Left ventricle myocardium inferior (tissue), 1 donor: ENCODE data around the gene STRBP. TPM values are rescaled to one million over a fixed set of nuclear protein-coding genes. Genes with fewer than 3 reads are reported as not detected.

ENCODE experiments used
- DNase-seq: peaks from one replicate; pipeline ENCODE4 v3.0.0-alpha.2; 2020
- H3K27ac ChIP-seq: fragments of 200-600 bp; replicated peaks from 2 replicates; pipeline ENCODE4 v1.8.0; 2021
- H3K27me3 ChIP-seq: fragments of 200-600 bp; 2 replicates; pipeline ENCODE4 v1.8.0; 2021; ENCODE audit warnings: low read depth
- H3K36me3 ChIP-seq: fragments of 200-600 bp; 2 replicates; pipeline ENCODE4 v1.8.0; 2021
- H3K4me1 ChIP-seq: fragments of 200-600 bp; 2 replicates; pipeline ENCODE4 v1.8.0; 2021
- H3K4me3 ChIP-seq: fragments of 200-600 bp; 2 replicates; pipeline ENCODE4 v1.8.0; 2021; ENCODE audit warnings: mild to moderate bottlenecking, moderate library complexity
- H3K9me3 ChIP-seq: fragments of 200-600 bp; replicated peaks from 2 replicates; pipeline ENCODE4 v1.8.0; 2021
- intact Hi-C: fragments of 100-400 bp; cut with micrococcal nuclease; formaldehyde crosslinking; loops from one replicate; pipeline ENCODE4 v1.11.0; 2022
- total RNA-seq: library from RNA; stranded (reverse); fragmentation: NEBNext Ultra II Directional; extraction: Animal tissue kit (Norgen Biotek cat#: 25700); gene quantifications from one replicate; pipeline ENCODE4 v1.2.1, GENCODE V29; 2021
- TF ChIP-seq, protein P1 (sequence below): fragments of 200-600 bp; IDR thresholded peaks from 2 replicates; pipeline ENCODE4 v1.8.0; 2021; ENCODE audit warnings: antibody characterized with exemption, mild to moderate bottlenecking, borderline replicate concordance
- donor health status: DM: no; HTN: yes; CAD: no; lungs with severe emphysema.

Gene STRBP
- total RNA-seq, 1 donor from 2014 or later = 26.4 TPM

DNA sequence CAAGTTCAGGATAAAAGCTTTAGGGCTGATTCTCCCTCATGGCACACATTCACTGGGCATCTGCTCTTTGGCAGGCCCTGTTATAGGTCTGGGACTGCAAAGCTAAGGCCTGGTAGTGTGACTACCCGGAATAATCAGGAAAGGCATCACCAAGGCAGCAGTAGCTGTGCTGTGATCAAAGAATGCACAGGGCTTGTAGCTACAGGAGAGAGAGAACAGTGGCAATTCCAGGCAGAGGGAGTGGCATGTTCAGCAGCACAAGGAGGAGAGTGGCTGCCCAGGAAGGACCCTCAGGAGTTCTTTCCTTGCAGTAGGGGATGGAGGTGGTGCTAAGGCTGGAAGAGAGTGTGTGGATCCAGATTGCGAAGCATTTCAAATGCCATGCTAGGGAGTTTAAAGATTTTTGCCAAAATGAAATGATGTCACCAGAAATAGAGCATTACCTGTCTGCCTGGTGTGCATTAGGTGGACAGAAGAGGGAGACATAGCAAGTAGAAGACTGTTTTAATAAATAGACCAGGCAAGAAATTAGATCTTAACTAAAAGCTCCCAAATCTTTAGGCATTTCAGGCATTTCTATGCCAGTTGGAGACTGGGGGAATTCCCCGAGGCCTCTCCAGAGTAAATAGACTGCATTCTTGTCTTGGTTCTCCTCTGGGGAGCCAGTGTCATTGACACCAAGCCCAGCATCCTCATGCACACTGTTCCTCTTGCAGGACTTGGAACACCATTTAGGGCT is 165.8 kb downstream of the STRBP start:
- DNase-seq = no peak
- TF ChIP-seq, protein P1, sequence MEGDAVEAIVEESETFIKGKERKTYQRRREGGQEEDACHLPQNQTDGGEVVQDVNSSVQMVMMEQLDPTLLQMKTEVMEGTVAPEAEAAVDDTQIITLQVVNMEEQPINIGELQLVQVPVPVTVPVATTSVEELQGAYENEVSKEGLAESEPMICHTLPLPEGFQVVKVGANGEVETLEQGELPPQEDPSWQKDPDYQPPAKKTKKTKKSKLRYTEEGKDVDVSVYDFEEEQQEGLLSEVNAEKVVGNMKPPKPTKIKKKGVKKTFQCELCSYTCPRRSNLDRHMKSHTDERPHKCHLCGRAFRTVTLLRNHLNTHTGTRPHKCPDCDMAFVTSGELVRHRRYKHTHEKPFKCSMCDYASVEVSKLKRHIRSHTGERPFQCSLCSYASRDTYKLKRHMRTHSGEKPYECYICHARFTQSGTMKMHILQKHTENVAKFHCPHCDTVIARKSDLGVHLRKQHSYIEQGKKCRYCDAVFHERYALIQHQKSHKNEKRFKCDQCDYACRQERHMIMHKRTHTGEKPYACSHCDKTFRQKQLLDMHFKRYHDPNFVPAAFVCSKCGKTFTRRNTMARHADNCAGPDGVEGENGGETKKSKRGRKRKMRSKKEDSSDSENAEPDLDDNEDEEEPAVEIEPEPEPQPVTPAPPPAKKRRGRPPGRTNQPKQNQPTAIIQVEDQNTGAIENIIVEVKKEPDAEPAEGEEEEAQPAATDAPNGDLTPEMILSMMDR = peak; percentile 33
- no peaks in the 10 kb centered on the region for H3K27me3 ChIP-seq
- no peaks in the 10 kb centered on the region for H3K9me3 ChIP-seq
- no peaks in the 10 kb centered on the region for H3K4me1 ChIP-seq
- H3K27ac ChIP-seq = no peak overlapping the region
- H3K4me3 ChIP-seq = no peak overlapping the region
- H3K36me3 ChIP-seq = peaks cover 85% of the 10 kb centered on the region
- intact Hi-C loops = loop anchor here (10.0 kb wide), 1 partner anchor 252 kb away; the partner anchor contains the start of gene CRB2

GRCh38 chr9:123099548-123099947 is 168.8 kb downstream of the STRBP start:
- intact Hi-C loops = no loop called here
- H3K27ac ChIP-seq = no peak overlapping the region
- no peaks in the 10 kb centered on the region for H3K9me3 ChIP-seq
- peaks cover 88% of the 10 kb centered on the region for H3K36me3 ChIP-seq
- TF ChIP-seq, protein P1 = no peak
- H3K4me1 ChIP-seq = no peaks in the 10 kb centered on the region
- H3K27me3 ChIP-seq = no peaks in the 10 kb centered on the region
- H3K4me3 ChIP-seq = no peak overlapping the region
- DNase-seq = no peak

- intact Hi-C loops = no loop called here
- Histone ChIP-seq H3K4me1 (no peaks in the 10 kb centered on the region), H3K27me3 (no peaks in the 10 kb centered on the region), H3K9me3 (no peaks in the 10 kb centered on the region), H3K27ac (no peak overlapping the region), H3K36me3 (peaks cover 86% of the 10 kb centered on the region), H3K4me3 (no peak overlapping the region)
- TF ChIP-seq, protein P1 = no peak
- no peak for DNase-seq
Measured at GRCh38 chr9:123099042-123099441, 169.3 kb downstream of the STRBP start.

DNA sequence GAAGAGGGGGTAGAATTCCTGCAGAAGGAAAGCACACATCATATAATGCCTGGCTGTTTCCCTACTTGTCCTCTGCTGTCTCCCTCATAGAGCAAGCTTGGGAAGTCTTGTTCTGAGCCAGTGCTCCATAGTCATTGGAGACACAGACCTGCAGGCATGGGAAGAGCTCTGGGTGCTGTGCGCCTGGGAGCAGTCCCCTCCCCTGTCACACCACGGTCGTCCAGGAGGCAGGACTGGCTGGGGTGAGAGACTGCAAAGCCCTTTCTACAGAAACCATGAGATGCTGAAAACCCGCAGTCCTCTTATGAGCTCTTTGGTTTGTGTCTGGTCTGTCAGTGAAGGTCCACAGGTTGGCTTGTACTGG is 170.3 kb downstream of the STRBP start:
- Histone ChIP-seq H3K9me3 (no peaks in the 10 kb centered on the region), H3K27me3 (no peaks in the 10 kb centered on the region), H3K4me3 (no peak overlapping the region), H3K27ac (no peak overlapping the region), H3K4me1 (no peaks in the 10 kb centered on the region), H3K36me3 (peaks cover 90% of the 10 kb centered on the region)
- intact Hi-C loops = no loop called here
- no peak for DNase-seq
- TF ChIP-seq, protein P1 = no peak

- Histone ChIP-seq H3K4me1 (no peaks in the 10 kb centered on the region), H3K9me3 (no peaks in the 10 kb centered on the region), H3K4me3 (no peak overlapping the region), H3K36me3 (peaks cover 90% of the 10 kb centered on the region), H3K27me3 (no peaks in the 10 kb centered on the region), H3K27ac (no peak overlapping the region)
- DNase-seq = no peak
- TF ChIP-seq, protein P1 = no peak
- intact Hi-C loops = no loop called here
Measured at GRCh38 chr9:123097430-123098095, 170.8 kb downstream of the STRBP start.
